ENCODE data around the gene C20orf204. TPM values are rescaled to one million over a fixed set of nuclear protein-coding genes. Genes with fewer than 3 reads are reported as not detected.

The C20orf204 gene
- total and polyA plus RNA-seq, 2 of the 4 experiments (the other 2 are of a cell fraction), result 0.09 to 0.18 TPM

GRCh38 chr20:64011366-64011779 lies 24.6 kb upstream of the C20orf204 start:
- H4K20me1 ChIP-seq (ENCODE audit: insufficient read depth, low read length), result peaks cover 20% of the 10 kb centered on the region

More at GRCh38 chr20:64011366-64011779, 24.6 kb upstream of the C20orf204 start:
- no TSS peak for BruUV-seq (replicated peaks)
- no peak overlapping the region for H4K5ac ChIP-seq (ENCODE audit: low read depth, low read length)
- peaks cover 32 to 55% of the 10 kb centered on the region in 2 experiments for H3K79me1 ChIP-seq (ENCODE audit: low read depth in 1 of 2, low read length in 2 of 2)
- H3K9me3 ChIP-seq (ENCODE audit: control insufficient read depth, insufficient read depth, low read length), result no peaks in the 10 kb centered on the region
- peaks cover 13% of the 10 kb centered on the region; the same call in 1 of the 2 replicates for H3K4me1 ChIP-seq (ENCODE audit: control insufficient read depth, insufficient read depth, low read length)
- DNase-seq, result no peak
- H3K27ac ChIP-seq (ENCODE audit: insufficient read depth, low read length), result peak overlapping the region; percentile 66; the same call in 1 of the 2 replicates
- no peak for ATAC-seq (ENCODE audit: low read depth)
- H2BK20ac ChIP-seq (ENCODE audit: low read depth, low read length), result no peak overlapping the region
- CTCF ChIA-PET, result no interaction called here
- peaks cover 45% of the 10 kb centered on the region for H3K36me3 ChIP-seq (ENCODE audit: control insufficient read depth, insufficient read depth, low read length)
- H2BK120ac ChIP-seq (ENCODE audit: low read depth, low read length), result no peak overlapping the region
- H3K4me3 ChIP-seq (ENCODE audit: insufficient read depth, low read depth, low read length), result no peak overlapping the region
- no peak overlapping the region for H3K4me2 ChIP-seq (ENCODE audit: low read depth, low read length)
- H4K8ac ChIP-seq (ENCODE audit: low read depth in 2 of 2, low read length in 2 of 2), result no peak overlapping the region
- H3K27me3 ChIP-seq (ENCODE audit: control insufficient read depth, insufficient read depth, low read length), result no peaks in the 10 kb centered on the region
- H3K23ac ChIP-seq (ENCODE audit: low read depth, low read length), result no peak overlapping the region
- no peak overlapping the region for H4K91ac ChIP-seq (ENCODE audit: insufficient read depth, low read depth, low read length)
- peaks cover 13% of the 10 kb centered on the region for H3K9me1 ChIP-seq (ENCODE audit: insufficient read depth, low read length)
- H3K4ac ChIP-seq (ENCODE audit: low read depth, low read length), result no peak overlapping the region
- no peak overlapping the region for H3K18ac ChIP-seq (ENCODE audit: low read depth, low read length)
- no peak overlapping the region for H2BK15ac ChIP-seq (ENCODE audit: low read depth, low read length)
- POLR2A ChIA-PET (ENCODE audit: unreplicated experiment), result no interaction called here
- in situ Hi-C loops (cut with MboI; ENCODE audit: low sequenced_read_pairs) (no loop called here), dilution Hi-C loops (cut with HindIII; ENCODE audit: low sequenced_read_pairs, unreplicated experiment) (no loop called here), intact Hi-C loops (cut with micrococcal nuclease) (no loop called here)
- H3K14ac ChIP-seq (replicated peaks; ENCODE audit: low read depth, low read length), result no peak overlapping the region
- H2BK5ac ChIP-seq (ENCODE audit: low read depth, low read length, poor library complexity, severe bottlenecking), result no peak overlapping the region
- H3K9ac ChIP-seq (ENCODE audit: low read depth, low read length), result no peak overlapping the region
- H3K56ac ChIP-seq (ENCODE audit: extremely low read depth, insufficient read depth, low read length), result no peak overlapping the region
- H2AK5ac ChIP-seq (ENCODE audit: low read depth, low read length), result no peak overlapping the region
- H2AK9ac ChIP-seq (replicated peaks; ENCODE audit: low read depth, low read length, poor library complexity), result no peak overlapping the region
- H2AFZ ChIP-seq (replicated peaks; ENCODE audit: low read length, poor library complexity), result no peak overlapping the region
- TF ChIP-seq CTCF (conservative IDR thresholded peaks at IDR 0.05; ENCODE audit: low read depth, low read length) (no peak), RFX5 (IDR thresholded peaks at IDR 0.05; ENCODE audit: low read depth, low read length) (no peak), FOS (IDR thresholded peaks at IDR 0.05; ENCODE audit: low read depth, low read length) (no peak), MAFK (IDR thresholded peaks at IDR 0.05; ENCODE audit: low read depth, low read length) (no peak), MAZ (IDR thresholded peaks at IDR 0.05; ENCODE audit: borderline replicate concordance, low read depth, low read length) (no peak), RCOR1 (IDR thresholded peaks at IDR 0.05; ENCODE audit: insufficient replicate concordance, low read length) (no peak), BHLHE40 (IDR thresholded peaks at IDR 0.05; ENCODE audit: low read depth, low read length) (no peak), NFE2L2 (IDR thresholded peaks at IDR 0.05; ENCODE audit: low read depth, low read length) (no peak), ELK1 (IDR thresholded peaks at IDR 0.05; ENCODE audit: borderline replicate concordance, low read depth, low read length) (no peak), SMC3 (IDR thresholded peaks at IDR 0.05; ENCODE audit: low read depth, low read length) (no peak), CHD1 (IDR thresholded peaks at IDR 0.05; ENCODE audit: low read depth, low read length) (no peak)
- 98% methylated on average over 11 of the region's 16 CpGs; no CpG with 5 or more reads in 1 of the 2 experiments for WGBS, 2 experiments (ENCODE audit: extremely low coverage in 2 of 2, insufficient read length in 1 of 2)

Measured in IMR-90 (cell line).